Measurements from ENCODE around the gene MAP3K10. TPM values are rescaled to one million over a fixed set of nuclear protein-coding genes. Genes with fewer than 3 reads are reported as not detected.

MAP3K10 gene
- total and polyA plus RNA-seq, 2 of the 13 experiments (the other 11 are each of a cell fraction or from before 2014, with no cell fraction given): 3.4 to 5.0 TPM

- TF ChIP-seq CSRNP2 (CRISPR knock-in tag; conservative IDR thresholded peaks at IDR 0.05; ENCODE audit: low read depth) (no peak), CEBPG (CRISPR knock-in tag; IDR thresholded peaks at IDR 0.05) (no peak), NRL (CRISPR knock-in tag; IDR thresholded peaks at IDR 0.05; ENCODE audit: borderline replicate concordance) (no peak), FOXO4 (CRISPR knock-in tag; conservative IDR thresholded peaks at IDR 0.05) (no peak), ZFP36L1 (CRISPR knock-in tag; IDR thresholded peaks at IDR 0.05) (no peak), TAF1 (CRISPR knock-in tag; IDR thresholded peaks at IDR 0.05) (no peak)
Observed at GRCh38 chr19:40247735-40248262, 56.6 kb downstream of the MAP3K10 start (continued).

GRCh38 chr19:40249201-40249600 lies 58.0 kb downstream of the MAP3K10 start:
- in situ Hi-C loops (cut with HindIII; ENCODE audit: extremely low pct_ligation_motif_present, low pct_unique_long_range_greater_than_20kb) (loop anchor here (5.0 kb wide), 1 partner anchor 33 kb away; no protein-coding TSS in a partner anchor), intact Hi-C loops (cut with micrococcal nuclease; ENCODE audit: unreplicated experiment) (no loop called here)
- Histone ChIP-seq H3K36me3 (replicated peaks in 1 of 2; ENCODE audit: control insufficient read depth in 1 of 2, insufficient read depth in 2 of 2, low read length in 2 of 2) (peaks cover 4 to 48% of the 10 kb centered on the region in 2 experiments; a peak in 4 of 5 replicates), H3K9ac (ENCODE audit: insufficient read depth, low read depth, low read length) (no peak overlapping the region), H3K27me3 (ENCODE audit: control insufficient read depth in 1 of 2, insufficient read depth in 2 of 2, low read length in 2 of 2) (no peaks in the 10 kb centered on the region), H3K4me2 (ENCODE audit: low read depth, low read length) (no peak overlapping the region), H3K4me3 (replicated peaks in 1 of 3; ENCODE audit: insufficient read depth in 1 of 3, low read depth in 2 of 3, low read length in 3 of 3) (no peak overlapping the region), H3K4me1 (ENCODE audit: insufficient read depth, low read length) (peaks cover 49% of the 10 kb centered on the region), H3K9me3 (ENCODE audit: low read length) (no peaks in the 10 kb centered on the region), H3K27ac (ENCODE audit: extremely low read length, insufficient read depth, low read length) (no peak overlapping the region), H3K79me2 (ENCODE audit: insufficient read depth, low read length) (peaks cover 31% of the 10 kb centered on the region), H2AFZ (ENCODE audit: low read length) (no peak overlapping the region), H4K20me1 (ENCODE audit: insufficient read depth, low read length) (peaks cover 8% of the 10 kb centered on the region; the same call in 1 of the 2 replicates)
- DNase-seq (ENCODE audit: low spot score) (no peak), FAIRE-seq (no peak), ATAC-seq (no peak)
- POLR2A ChIA-PET: no interaction called here
- CTCF ChIA-PET (ENCODE audit: low intra/inter-chr PET ratio, low total read pairs): no interaction called here
- BruUV-seq (replicated peaks): no TSS peak
- TF ChIP-seq NFKB2 (CRISPR knock-in tag; IDR thresholded peaks at IDR 0.05; ENCODE audit: borderline replicate concordance): no peak
- TF ChIP-seq TBX3 (IDR thresholded peaks at IDR 0.05; ENCODE audit: borderline replicate concordance): no peak
- no peak for TF ChIP-seq NRL (CRISPR knock-in tag; IDR thresholded peaks at IDR 0.05; ENCODE audit: borderline replicate concordance)
- TF ChIP-seq RFX1 (IDR thresholded peaks at IDR 0.05): no peak
- no peak for TF ChIP-seq ZNF605 (CRISPR knock-in tag; IDR thresholded peaks at IDR 0.05)
- no peak for TF ChIP-seq ARNTL (CRISPR knock-in tag; IDR thresholded peaks at IDR 0.05)
- TF ChIP-seq ZBTB21 (CRISPR knock-in tag; IDR thresholded peaks at IDR 0.05): no peak
- TF ChIP-seq ZNF264 (CRISPR knock-in tag; IDR thresholded peaks at IDR 0.05): no peak
- 98% methylated on average over 4 of the region's 10 CpGs for WGBS (ENCODE audit: low lambda C conversion rate)

Measured in HepG2 (cell line).